GM13977 (cell line): ENCODE measurements around the gene MAGI2.

ENCODE experiments used
- DNase-seq: peaks from one replicate; pipeline ENCODE4 v3.0.0; 2012; ENCODE audit warnings: low spot score
- CTCF ChIP-seq: IDR thresholded peaks from 2 replicates; pipeline ENCODE4 v1.5.1; 2012; ENCODE audit warnings: mild to moderate bottlenecking, control low read depth; ENCODE audit not compliant: insufficient read depth; ENCODE audit errors: extremely low read depth, missing control alignments
- in situ Hi-C: fragments of 300-500 bp; cut with MboI; formaldehyde crosslinking; loops from one replicate; pipeline ENCODE4 v1.12.0; 2022; ENCODE audit warnings: low sequenced_read_pairs, low pct_unique_long_range_greater_than_20kb, mixed read lengths, inconsistent platforms; ENCODE audit not compliant: unreplicated experiment

Gene MAGI2

GRCh38 chr7:78124216-78124615 is 1329.3 kb downstream of the MAGI2 start:
- in situ Hi-C loops: no loop called here
- DNase-seq: no peak
- no peak for TF ChIP-seq CTCF

- no peak for TF ChIP-seq CTCF
- in situ Hi-C loops: no loop called here
- no peak for DNase-seq
Measured at GRCh38 chr7:78121888-78122287, 1331.6 kb downstream of the MAGI2 start.

GRCh38 chr7:78118470-78118869 is 1335.0 kb downstream of the MAGI2 start:
- no peak for DNase-seq
- TF ChIP-seq CTCF: no peak
- in situ Hi-C loops: no loop called here

GRCh38 chr7:78115876-78116275 is 1337.6 kb downstream of the MAGI2 start:
- DNase-seq: no peak
- in situ Hi-C loops: no loop called here
- TF ChIP-seq CTCF: no peak

- TF ChIP-seq CTCF: no peak
- in situ Hi-C loops: no loop called here
- no peak for DNase-seq
Measured at GRCh38 chr7:78114993-78115392, 1338.5 kb downstream of the MAGI2 start.

GRCh38 chr7:78112488-78112887 is 1341.0 kb downstream of the MAGI2 start:
- in situ Hi-C loops: no loop called here

More at GRCh38 chr7:78112488-78112887, 1341.0 kb downstream of the MAGI2 start:
- no peak for TF ChIP-seq CTCF
- DNase-seq: no peak
